ENCODE data around the gene DMAP1.

- TF ChIP-seq CTCF (IDR thresholded peaks at IDR 0.05): no peak
- TF ChIP-seq POLR2A (IDR thresholded peaks at IDR 0.05): no peak
Measured at GRCh38 chr1:44174630-44175029, 38.6 kb upstream of the DMAP1 start.
